ENCODE results near the gene KIAA0040. TPM values are rescaled to one million over a fixed set of nuclear protein-coding genes. Genes with fewer than 3 reads are reported as not detected.

KIAA0040 gene
- total RNA-seq, 1 experiment from 2014 or later: 15.0 TPM

DNA sequence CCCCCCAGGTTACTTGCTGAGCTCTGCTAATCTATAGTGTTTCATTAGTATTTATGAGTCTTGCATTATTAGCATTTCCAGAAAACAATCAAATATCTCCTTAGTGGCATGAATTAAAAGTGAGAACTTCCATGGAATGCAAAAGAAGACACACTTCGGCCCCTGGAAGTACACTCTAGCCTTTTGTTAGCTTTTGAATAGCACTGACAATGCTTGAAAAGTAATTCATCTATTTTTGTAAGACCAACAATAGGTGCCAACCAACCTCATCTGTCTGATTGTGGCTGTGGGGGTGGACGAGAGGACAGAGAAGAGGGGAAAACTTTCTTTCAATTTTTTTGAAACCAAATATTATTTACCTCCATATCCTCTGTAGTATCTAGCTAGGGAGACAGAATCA, 27.8 kb downstream of the KIAA0040 start (continued):
- TF ChIP-seq NR1H2 (CRISPR knock-in tag; IDR thresholded peaks at IDR 0.05): no peak
- TF ChIP-seq ZMAT4 (CRISPR knock-in tag; IDR thresholded peaks at IDR 0.05): no peak
- no peak for TF ChIP-seq E2F1 (CRISPR knock-in tag; IDR thresholded peaks at IDR 0.05)
- no peak for TF ChIP-seq AR (CRISPR knock-in tag; IDR thresholded peaks at IDR 0.05)

- peak; percentile 64 for ATAC-seq
- CTCF ChIA-PET: interaction anchor here (0.7 to 3.3 kb wide), 16 partner anchors 9 to 210 kb away, joined by 3 to 30 read pairs (median 5); no protein-coding TSS in a partner anchor
- Mint-ChIP-seq H3K27me3 (ENCODE audit: low read depth) (no peaks in the 10 kb centered on the region), H3K27ac (no peak overlapping the region), H3K9me3 (0 out of 2 replicates have a peak, but pooled peaks cover under 1% of the 10 kb centered on the region), H3K36me3 (peaks cover 7% of the 10 kb centered on the region), H3K4me3 (no peak overlapping the region), H3K4me1 (no peaks in the 10 kb centered on the region)
- TF ChIP-seq MXD4 (CRISPR knock-in tag; IDR thresholded peaks at IDR 0.05; ENCODE audit: borderline replicate concordance) (no peak), ZNF671 (CRISPR knock-in tag; IDR thresholded peaks at IDR 0.05) (no peak), ARID4B (CRISPR knock-in tag; IDR thresholded peaks at IDR 0.05; ENCODE audit: borderline replicate concordance) (no peak)
- DNase-seq (ENCODE audit: low spot score): no peak
- POLR2A ChIA-PET: no interaction called here
These were observed 28.9 kb downstream of the KIAA0040 start for GRCh38 chr1:175163702-175164101.

DNA sequence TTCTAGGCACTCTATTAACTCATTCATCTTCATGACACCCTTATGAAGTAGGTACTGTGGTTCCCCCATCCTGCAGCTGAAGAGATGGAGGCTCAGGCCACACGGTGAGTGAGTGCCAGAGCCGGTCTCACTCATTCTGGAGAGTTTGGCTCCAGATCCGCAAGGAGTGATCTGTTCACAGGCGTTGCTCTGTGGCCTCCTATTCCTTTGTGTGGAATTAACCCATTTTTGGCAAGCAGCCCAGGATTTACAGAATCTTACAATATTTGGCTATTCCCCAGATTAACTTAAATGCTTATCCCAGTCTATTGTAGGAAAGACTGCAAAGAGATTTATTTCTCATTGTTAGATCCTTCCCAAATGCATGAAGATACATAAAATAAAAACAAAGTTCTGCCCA, 29.6 kb downstream of the KIAA0040 start:
- no peaks in the 10 kb centered on the region for H3K4me1 Mint-ChIP-seq
- peaks cover 7% of the 10 kb centered on the region for H3K36me3 Mint-ChIP-seq
- CTCF ChIA-PET: interaction anchor here (0.9 to 1.7 kb wide), 3 partner anchors 17 to 156 kb away, joined by 4 to 10 read pairs (median 6); no protein-coding TSS in a partner anchor
- H3K4me3 Mint-ChIP-seq: no peak overlapping the region
- H3K27ac Mint-ChIP-seq: no peak overlapping the region
- no peak for TF ChIP-seq USF1 (CRISPR knock-in tag; IDR thresholded peaks at IDR 0.05)
- TF ChIP-seq ZNF532 (CRISPR knock-in tag; IDR thresholded peaks at IDR 0.05; ENCODE audit: borderline replicate concordance): no peak
- ATAC-seq: no peak
- no peaks in the 10 kb centered on the region for H3K27me3 Mint-ChIP-seq (ENCODE audit: low read depth)
- H3K9me3 Mint-ChIP-seq: no peaks in the 10 kb centered on the region
- no peak for DNase-seq (ENCODE audit: low spot score)
- POLR2A ChIA-PET: no interaction called here

Measured in WTC11 (cell line).